ENCODE results near the gene SLC35F1.

Gene SLC35F1

DNA sequence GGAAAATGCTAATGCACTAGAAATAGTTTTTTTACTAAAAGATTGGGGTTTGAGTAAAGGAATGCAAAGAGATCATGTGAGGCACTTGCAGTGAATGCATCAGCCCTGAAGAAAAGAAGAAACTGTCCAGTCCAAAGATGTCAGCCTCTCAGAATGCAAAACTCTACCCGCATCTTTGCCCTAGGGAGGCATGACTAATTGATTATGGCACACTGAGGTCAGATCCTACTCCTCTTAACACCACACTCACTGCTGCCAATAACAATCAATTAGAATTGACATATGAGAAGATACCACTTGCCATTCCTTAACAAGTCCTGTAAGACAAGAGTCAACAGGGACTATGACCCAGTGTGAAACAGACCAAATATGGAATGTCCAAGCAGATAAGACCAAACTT, 378.7 kb downstream of the SLC35F1 start:
- no peak for DNase-seq

DNA sequence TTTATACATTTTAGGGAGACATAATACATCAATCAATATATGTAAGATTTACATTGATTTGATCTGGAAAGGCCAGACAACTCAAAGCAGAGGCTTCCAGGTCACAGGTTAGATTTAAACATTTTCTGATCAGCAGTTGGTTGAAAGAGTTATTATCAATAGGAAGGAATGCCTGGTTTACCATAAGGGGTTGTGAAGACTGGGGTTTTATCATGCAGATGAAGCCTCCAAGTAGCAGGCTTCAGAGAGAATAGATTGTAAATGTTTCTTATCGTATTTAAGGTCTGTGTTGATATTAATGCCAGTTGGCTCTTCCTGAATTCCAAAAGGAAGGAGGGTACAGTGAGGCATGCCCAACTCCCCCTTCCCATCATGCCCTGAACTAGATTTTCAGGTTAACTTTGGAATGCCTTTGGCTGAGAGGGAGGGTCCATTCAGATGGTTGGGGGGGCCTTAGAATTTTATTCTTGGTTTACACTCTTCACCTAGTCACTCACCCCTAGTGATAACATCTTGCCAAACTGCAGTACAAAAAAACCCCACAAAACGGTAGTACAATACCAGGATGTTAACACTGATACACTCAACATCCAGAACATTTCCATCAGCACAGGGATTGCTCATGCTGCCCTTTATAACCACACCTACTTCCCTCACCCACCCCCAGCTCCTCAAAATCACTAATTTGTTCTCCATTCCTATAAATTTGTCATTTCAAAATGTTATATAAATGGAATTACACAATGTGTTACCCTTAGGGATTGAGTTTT, 381.5 kb downstream of the SLC35F1 start:
- DNase-seq = no peak

DNA sequence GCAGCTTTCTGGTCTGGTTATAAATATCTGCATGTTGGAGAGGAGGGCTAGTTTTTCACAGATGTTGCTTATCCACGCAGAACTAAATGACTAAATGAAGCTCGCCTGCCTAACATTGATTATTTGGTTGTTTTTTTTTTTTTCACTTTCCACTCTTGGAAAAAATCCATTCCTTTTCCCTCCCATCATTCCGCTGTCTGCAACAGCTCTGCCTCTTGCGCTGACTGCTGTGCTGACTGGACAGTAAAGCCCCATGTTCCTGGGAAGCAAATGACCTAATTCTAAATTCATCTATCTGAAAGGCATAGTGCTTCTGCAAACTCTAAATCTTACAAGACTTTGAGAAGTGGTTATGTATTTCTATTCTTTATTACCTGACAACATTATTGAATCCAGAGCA, 385.5 kb downstream of the SLC35F1 start:
- no peak for DNase-seq

DNA sequence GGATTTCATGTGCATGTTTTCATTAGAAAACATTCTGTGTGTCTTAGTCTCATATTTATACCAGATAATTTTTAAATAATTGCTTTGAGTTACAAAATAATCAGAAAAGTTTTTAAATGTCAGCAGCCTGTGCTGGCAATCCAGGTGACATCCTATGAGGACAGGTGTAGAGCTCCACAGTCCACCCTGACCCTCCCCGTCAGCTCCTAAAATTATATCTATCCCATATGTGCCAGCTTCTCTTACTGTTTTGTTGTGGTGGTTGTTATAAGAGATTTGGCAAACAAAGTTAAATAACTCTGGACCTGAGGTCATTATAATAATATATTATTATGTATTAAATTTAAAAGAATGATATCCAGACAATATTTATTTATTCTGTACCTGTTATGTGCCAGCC, 387.8 kb downstream of the SLC35F1 start:
- no peak for DNase-seq

DNA sequence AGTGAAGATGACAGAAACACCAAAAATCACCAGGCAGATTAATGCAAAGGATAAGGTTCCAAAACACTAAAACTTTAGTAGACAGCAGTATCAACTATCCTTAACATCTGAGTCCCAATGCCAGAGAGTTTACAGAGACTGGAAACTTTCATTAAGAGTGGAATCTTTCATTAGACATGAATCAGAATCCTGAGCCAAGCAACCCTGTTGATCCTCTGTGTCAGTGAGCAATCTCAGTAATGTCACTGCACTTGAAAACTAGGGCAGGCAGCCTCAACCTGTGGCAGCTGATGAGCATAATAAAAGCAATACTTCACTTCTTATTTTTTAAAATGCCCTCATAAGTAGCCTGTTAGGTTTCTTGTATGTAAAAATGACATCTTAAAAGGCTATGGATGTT, 388.3 kb downstream of the SLC35F1 start:
- DNase-seq = no peak

DNA sequence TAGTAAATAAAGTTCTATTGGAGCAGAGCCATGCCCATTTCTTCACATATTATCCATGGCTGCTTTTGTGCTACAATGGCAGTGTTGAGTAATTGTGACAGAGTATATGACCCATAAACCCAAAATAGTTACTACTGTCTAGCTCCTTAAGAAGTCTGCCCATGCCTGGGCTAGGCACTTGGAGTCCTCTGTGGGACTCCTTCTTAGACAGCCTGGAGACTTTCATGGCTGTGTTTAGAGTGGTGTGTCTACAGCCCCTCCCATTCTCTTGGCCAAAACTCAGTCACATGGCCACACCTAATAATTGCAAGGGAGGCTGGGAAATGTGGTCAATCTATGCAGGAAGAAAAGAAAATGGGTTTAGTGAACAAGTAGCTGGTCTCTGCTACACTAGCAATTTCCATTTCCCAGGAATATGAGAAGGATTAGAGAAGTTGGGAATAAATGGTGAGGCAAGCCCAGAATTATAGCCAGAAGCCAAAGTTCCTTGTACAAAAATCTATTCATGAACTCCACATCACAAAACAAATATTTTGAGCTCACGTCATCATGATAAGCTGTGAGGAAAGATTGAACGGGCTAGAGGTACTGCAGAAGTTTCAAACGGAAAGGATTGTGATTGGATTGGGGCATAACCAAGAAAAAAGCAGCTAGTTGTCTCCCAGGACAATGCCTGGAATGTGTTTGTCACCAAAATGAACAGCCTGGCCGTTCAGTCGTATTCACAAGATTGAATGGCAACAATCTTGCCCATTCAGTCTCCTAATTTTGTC, 389.3 kb downstream of the SLC35F1 start:
- no peak for DNase-seq

DNA sequence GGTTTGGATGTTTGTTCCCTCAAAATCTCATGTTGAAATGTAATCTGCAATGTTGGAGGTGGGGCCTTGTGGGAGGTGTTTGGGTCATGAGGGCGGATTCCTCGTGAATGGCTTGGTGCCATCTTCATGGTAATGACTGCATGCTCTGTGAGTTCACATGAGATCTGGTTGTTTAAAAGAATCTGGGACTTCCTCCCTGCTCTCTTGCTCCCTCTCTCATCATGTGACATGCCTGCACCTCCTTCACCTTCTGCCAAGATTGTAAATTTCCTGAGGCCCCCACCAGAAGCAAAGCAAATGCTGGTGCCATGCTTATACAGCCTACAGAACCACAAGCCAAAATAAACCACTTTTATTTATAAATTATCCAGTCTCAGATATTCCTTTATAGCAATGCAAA, 390.8 kb downstream of the SLC35F1 start:
- no peak for DNase-seq

DNA sequence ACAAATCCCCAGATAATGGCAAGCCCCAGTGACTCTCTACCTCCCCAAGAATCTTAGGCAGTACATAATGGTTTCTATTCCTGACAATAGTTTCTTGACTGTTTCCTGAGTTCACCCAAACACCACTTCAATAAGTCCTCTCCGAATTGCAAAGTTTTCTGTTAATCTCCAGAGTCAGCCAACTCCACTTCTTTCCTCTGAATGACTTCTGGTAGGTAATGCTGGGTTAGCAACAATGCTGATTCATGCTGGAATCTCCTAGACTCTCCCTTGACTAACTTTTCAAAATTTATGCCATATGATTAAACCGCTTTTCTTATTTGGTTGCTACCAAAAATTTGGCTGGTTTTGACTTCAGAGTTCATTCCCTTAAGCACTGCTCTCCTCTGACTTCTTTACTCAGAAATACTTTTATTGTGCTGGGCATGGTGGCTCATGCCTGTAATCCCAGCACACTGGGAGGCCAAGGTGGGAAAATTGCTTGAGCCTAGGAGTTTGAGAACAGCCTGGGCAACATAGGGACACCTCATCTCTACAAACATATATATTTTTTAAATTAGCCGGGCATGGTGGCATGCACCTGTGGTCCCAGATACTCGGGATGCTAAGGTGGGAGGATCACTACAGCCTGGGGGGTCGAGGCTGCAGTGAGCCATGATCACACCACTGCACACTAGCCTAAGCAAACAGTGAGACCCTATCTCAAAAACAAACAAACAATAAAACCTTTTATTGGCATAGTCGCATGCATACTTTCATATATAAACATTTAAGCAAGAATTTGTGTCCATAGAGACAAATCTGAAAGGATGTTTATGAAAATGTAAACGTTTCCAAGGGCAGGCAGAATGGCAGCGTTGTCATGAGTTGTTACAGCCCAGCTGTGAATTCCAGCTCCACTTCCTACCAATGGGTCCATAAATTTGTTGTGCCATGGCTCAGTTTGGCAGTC, 391.7 kb downstream of the SLC35F1 start:
- no peak for DNase-seq

DNA sequence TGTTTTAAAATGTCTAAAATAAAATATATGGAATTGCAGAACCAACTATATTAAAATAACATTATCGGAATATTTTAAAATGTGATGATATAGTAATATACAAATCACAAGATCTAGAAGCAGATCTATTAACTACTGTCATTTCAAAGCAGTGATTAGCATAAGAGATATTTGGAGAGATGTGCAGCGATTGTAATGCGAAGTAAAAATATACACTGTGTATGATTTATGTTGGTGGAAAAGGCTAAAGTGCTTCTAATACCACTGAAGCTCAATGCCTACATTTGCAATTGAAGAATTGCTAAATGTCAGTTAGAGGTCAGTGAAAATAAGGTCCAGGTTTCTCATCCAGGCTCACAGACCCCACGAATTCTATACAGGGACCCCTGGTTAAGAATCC, 392.4 kb downstream of the SLC35F1 start:
- no peak for DNase-seq

DNA sequence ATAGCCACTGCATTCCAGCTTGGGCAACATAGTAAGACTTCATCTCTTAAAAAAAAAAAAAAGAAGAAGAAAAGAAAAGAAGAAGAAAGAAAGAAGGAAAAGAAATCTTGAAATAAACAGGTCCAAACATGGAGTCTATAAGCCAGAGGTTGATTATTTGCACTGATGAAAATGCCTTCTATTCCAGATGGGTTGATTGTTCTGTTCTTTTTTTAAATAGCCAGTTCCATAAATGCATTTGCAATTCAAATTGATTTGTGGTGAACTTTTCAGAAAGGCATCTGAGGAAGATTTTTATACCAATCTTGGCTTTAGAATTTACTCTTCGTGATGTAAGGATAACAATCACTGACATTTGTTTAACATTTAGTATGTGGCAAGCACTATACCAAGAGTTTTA, 397.3 kb downstream of the SLC35F1 start:
- DNase-seq = no peak

DNA sequence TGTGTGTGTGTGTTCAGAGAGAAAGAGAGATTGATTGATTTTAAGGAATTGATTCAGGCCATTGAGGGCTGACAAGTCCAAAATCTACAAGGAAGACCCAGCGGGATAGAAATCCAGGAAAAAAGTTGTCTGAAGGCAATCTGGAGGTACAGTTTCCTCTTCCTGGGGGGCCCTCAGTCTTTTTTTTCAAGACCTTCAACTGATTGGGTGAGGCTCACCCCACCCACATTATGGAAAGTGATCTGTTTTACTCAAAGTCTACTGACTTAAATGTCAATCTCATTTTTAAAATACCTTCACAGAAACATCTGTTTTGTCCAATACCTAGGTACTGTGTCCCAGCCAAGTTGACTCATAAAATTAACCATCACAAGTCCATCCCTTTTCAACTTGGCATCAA, 398.0 kb downstream of the SLC35F1 start:
- no peak for DNase-seq

DNA sequence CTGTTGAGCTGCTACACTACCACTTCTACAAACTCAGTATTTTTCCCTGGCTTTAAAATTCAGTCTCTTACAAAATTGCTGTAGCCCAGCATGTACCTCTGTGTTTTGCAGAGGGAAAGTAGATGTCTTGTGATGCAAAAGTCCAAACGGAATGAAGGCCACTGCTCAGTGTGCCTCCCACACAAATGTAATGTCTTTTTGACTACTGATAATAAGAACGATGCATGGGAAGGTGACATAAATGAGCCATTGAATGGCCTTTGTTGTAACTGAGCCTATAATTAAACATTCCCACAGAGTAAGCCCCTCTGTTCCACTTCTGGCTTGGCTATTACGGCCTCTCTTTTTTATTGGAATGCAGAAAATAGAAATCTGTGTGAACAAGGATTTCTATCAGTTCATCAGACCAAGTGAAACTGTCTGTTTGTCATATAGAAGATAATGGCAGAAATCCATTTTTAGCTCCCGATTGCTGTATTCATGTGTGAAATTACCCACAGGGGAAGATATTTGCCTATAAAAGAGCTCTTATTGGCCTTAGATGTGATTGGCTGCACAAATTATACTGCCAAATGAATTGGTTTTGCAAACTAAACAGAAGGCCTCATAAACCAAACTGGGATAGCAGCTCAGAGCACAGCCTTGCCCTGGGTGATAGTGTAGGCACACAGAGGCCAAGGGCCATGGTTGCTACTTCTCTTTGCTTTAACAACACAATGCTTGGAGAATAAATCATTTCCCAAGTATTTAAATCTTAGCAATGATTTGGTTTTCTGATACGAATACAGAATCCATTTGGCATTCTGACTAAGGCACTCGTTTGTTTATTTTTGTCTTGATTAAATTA, 399.6 kb downstream of the SLC35F1 start:
- DNase-seq = no peak

DNA sequence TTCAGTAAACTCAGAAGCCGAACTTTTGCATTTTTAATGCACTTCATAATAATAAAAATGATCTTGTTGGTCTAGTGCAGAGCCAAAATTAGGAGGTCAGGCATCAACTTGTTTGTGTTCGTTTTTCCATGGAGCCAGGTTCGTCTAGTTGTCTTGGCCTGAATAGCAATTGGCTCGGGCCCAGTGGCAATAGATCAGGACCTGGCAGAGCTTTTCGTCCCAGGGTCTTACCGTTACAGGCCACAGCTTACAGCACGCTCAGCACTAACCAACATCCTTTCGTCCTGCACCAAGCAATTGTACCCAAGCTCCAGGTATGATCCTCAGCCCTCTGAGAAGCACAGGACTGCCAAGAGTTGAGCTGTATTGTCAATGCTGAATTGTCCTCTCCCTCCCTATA, 400.5 kb downstream of the SLC35F1 start:
- no peak for DNase-seq

DNA sequence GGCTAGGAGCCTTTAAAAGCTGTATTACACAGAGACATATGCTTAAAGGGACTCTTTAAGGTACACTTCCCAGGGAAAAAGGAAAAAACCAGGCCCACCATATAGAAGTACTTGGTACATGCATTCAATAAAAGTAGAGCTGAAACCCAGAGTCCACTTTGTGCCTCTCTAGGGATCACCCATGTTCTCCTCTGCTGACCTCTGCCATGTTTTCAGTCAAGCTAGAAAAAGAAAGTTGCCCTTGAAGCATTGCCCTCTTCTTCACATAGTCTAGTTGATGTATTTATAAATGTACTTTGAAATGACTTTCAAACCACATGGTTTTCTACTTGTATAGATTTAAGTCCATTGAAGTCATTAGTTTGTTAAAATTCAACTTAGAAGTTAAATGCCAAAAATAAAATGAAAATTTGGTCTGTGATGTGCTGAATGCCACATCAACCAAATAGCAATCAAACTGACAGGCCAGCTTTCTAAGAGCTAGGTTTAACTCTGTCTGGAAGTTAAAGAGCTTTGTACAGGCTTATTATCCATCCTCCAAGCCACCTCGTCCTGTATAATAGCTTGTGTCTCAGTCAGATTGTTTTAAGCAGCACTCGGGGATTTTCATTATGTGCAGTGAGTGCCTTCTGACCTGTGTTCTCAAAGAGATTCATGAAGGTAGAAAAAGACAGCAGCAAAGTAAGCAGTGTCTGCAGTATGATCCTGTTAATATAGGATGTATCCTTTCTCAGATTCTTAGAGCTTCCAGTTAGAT, 402.5 kb downstream of the SLC35F1 start:
- DNase-seq = no peak

DNA sequence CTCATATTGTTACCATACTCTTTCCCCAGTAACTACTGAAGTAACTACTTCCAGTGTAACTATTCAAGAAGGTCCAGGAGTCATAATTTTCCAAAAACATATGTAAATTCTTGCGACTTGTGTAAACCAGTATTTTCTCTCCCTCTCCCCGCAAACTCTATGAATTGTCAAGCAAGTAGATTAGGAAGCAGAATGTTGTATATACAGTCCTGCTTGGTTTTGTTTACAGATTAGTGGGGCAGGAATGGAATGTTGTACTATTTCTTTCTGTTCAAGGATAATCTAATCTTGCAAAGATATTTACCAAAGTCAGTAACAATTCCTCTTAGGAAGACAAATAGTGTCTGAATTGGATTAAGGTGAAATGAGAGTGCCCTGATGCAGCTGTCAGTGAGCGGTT, 406.1 kb downstream of the SLC35F1 start:
- no peak for DNase-seq

DNA sequence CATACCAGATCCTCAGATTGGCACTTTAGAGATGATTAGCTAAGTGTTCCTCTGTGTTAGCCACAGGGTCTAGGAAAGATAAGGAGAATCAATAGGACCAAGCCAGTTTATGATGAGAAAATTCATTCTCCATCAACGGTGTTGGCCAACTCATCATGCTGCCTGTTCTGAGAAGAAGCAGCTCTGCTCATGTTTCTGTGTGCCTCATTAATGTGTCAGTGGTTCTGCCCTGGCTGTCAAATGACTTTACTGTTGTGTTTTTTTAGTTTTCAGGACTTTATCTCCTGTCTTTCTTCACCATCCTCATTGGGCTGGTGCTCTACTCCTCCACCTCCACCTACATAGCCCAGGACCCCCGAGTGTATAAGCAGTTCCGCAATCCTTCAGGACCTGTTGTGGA, 406.7 kb downstream of the SLC35F1 start:
- DNase-seq = no peak

DNA sequence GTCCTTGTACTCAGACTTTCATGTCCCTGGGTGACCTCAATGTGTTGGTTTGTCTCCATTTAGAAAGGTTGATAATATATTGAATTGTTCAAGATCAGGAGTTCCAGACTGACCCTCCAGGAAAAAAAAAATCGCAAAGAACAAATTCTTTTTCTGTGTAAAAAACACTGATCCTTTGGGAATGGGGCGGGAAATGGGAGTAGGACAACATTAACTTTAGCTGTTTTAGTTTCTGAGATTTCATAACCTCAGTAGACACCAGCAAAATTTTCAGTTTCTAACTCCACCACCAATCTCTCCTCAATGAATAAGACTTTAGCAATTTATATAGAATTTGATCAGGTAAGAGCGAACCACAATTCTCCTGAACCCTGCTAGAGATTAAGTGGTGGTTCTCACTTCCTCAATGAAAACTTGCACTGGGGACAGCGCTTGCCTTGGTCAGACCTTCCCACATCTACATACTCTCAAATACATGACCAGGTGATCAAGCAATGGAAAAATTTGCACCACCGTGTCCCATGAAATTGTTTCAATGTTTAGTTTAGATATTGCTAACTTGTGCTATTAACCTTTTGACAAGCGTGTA, 409.8 kb downstream of the SLC35F1 start:
- DNase-seq = no peak

DNA sequence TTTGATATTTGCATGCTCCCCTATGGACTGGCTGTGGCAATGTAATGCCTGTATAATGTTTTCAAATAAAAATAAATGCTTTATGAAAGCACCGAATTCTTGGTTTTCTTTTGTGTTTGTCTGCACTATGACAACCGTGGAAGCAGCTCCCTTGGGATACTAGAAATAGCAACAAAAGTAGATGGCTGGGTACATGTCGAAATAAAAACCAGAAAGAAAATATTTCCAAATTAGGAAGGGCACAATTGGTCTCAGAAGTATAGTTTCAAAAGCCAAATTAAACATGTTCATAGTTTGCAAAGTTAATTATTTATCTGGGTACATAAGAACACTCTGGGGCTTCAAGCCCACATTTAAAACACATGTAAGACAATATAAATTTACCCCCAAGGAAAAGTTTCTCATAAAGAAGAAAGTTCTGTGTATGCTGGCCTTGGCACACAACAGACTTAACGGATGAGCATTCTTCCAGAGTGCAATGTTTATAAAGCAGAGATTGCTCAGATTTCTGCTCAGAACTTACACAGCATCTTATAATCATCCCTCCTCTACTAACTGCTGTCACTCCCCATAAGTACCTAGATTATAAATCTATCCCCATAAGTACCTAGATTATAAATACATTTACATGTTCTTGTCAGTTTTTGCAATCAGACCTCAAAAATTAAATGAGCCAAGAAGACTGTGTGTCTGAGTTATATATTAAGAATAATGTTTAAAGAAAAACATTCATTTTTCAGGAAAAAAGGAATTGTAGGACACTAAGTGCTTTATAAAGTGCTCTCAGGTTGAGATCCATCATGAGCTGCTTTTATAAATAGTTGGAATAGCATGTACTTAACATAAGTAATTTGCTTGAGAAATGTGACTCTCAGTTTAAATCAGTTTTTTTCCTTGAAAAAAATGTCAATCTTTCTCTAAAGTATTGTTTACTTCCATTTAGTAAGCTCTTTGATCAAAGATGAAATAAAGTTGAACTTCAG, 410.8 kb downstream of the SLC35F1 start:
- DNase-seq = no peak

DNA sequence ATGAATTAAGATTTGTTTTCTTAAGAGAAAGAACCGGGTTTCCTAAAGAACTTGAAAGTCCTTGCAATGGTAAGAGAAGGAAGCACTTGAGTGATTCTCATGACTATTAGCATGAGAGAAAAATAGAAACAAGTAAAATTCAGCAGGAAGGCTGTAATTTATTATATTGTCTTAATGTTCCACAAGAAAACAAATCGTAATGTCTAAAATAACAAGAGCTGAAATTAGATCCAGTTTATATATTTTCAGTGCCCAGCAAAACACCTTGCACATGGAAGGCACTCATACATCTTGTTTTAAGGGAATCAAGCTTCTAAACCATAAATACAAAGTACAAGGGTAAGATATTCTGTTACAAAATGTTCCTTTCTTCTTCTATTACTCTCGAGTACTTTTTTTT, 411.6 kb downstream of the SLC35F1 start:
- no peak for DNase-seq

DNA sequence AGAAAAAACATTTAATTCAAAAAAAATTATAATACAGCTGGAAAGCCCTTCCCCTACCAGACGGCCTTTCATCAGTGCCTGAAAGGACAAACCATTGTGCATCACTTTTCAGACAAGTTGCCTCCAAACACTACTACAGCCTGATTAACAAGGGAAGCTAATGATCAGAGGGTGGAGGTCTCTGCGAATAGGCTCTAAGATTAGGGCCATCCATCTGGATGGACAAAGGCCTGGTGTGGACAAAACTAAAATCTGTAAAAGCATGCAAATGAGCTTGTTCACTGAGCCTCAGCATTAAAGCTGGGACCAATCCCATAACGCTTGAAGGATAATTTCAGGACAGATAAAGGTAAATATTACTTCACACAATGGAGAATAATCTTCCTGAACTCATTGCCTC, 412.4 kb downstream of the SLC35F1 start:
- DNase-seq = no peak

Data from activated CD4-positive, alpha-beta T cell treated with anti-CD3 and anti-CD28 coated beads for 4 hours (primary cell).